ENCODE data around the gene MYF5.
"Not testable (repeated sequence)": the region's sequence is repeated elsewhere in the genome, so short reads cannot be mapped to it uniquely, and the experiment has no call there.

The MYF5 gene

DNA sequence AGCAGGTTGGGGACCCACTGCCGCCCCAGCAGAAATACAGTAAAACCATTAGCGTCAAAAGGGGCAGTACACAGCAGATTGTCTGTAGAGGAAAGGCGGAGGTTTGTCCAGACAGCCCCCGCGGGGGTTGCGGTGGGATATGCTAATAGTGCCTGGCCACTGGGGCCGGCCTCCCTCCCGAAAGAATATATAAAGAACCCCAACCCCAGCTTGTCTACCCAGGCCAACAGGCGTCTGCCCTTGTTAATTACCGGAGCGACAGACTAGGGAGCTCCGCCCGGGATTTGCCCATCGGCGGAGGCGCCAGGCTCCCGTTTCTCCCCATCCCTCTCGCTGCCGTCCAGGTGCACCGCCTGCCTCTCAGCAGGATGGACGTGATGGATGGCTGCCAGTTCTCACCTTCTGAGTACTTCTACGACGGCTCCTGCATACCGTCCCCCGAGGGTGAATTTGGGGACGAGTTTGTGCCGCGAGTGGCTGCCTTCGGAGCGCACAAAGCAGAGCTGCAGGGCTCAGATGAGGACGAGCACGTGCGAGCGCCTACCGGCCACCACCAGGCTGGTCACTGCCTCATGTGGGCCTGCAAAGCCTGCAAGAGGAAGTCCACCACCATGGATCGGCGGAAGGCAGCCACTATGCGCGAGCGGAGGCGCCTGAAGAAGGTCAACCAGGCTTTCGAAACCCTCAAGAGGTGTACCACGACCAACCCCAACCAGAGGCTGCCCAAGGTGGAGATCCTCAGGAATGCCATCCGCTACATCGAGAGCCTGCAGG is at the start of gene MYF5:
TSS of gene MYF5 (plus strand) at position 217 of the 774 bp plus-strand sequence. CDS start at position 369, 152 bp downstream.
- no peak for TF ChIP-seq CTCF (IDR thresholded peaks at IDR 0.05; ENCODE audit: low read depth, low read length, missing control alignments)
- no peak for DNase-seq (ENCODE audit: extremely low read depth, low read depth)
- no peak within 1 kb of the TSS for H3K4me3 ChIP-seq (replicated peaks; ENCODE audit: low read depth, low read length)

DNA sequence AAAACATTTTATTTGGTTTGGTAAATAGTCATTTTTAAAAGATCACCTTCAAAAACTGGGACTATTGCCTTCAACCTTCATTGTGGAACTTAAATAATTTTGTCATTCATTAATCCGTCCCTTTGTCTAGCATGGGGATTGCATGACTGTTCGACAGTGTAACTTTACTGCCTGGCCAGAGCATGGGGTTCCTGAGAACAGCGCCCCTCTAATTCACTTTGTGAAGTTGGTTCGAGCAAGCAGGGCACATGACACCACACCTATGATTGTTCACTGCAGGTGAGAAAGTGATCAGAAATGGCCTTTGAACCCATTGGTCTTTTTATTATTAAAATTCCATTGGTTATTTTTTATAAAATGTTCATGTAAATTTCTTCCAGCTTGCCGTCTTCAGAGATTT is 46.5 kb upstream of the MYF5 start:
- DNase-seq (ENCODE audit: extremely low read depth, low read depth) = no peak
- no peak overlapping the region for H3K4me3 ChIP-seq (replicated peaks; ENCODE audit: low read depth, low read length)
- no peak for TF ChIP-seq CTCF (IDR thresholded peaks at IDR 0.05; ENCODE audit: low read depth, low read length, missing control alignments)

DNA sequence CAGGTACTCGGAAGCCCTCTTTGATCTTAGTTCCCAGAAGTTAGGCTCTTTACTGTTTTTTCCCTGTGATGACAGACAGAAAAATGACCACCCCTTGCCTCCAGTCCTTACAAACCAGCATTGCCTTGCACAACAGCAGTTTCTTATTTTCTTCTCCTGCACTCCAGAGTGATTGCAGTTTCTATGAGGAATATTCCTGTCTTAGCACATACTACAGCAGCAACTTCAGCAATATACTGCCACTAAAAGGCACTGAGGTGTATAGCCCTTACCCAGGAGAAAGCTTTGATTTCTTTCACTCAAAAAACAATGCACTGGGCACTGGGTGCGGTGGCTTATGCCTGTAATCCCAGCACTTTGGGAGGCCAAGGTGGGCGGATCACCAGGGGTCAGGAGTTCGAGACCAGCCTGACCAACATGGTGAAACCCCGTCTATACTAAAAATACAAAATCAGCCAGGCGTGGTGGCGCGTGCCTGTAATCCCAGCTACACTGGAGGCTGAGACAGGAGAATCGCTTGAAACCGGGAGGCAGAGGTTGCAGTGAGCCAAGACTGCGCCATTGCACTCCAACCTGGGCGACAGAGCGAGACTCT is 40.6 kb upstream of the MYF5 start:
- H3K4me3 ChIP-seq (replicated peaks; ENCODE audit: low read depth, low read length); DNase-seq (ENCODE audit: extremely low read depth, low read depth): not testable (repeated sequence)

DNA sequence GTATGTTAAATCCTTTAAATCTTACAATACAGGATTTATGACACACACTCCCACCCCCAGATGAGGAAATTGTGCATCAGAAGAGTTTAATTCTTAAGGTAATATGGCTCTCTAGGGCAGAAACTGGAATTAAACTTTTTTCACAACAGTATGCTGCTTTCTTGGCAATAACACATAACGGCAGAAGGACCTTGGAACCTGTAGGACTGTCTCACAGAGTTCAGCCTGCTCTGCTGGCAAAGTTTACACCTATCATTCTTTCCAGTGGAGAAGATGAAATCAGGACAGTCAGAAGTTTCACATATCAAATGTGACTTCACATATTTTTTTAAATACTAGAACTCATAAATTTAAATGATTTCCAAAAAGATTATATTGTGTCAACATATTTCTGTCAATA is 39.9 kb upstream of the MYF5 start:
- no peak for TF ChIP-seq CTCF (IDR thresholded peaks at IDR 0.05; ENCODE audit: low read depth, low read length, missing control alignments)
- DNase-seq (ENCODE audit: extremely low read depth, low read depth) = no peak
- H3K4me3 ChIP-seq (replicated peaks; ENCODE audit: low read depth, low read length) = no peak overlapping the region

DNA sequence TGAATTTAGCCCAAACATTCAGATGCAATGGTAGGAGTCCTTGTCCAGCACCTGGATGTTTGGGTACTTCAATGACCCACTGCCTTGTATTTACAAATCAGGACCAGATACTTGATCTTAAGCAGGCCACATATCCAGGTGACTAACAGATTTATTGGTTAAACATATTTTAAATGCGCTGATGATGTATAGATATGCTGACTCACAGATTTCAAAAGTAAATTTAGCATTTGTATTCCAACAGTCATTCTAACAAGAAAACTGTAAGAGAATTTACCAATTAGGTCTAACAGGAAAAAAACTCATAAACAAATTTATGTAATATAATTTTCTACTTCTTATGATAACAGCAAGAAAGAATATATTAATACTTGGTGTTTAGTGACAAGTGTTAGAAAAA is 38.7 kb upstream of the MYF5 start:
- DNase-seq (ENCODE audit: extremely low read depth, low read depth) = no peak
- TF ChIP-seq CTCF (IDR thresholded peaks at IDR 0.05; ENCODE audit: low read depth, low read length, missing control alignments) = no peak
- no peak overlapping the region for H3K4me3 ChIP-seq (replicated peaks; ENCODE audit: low read depth, low read length)

DNA sequence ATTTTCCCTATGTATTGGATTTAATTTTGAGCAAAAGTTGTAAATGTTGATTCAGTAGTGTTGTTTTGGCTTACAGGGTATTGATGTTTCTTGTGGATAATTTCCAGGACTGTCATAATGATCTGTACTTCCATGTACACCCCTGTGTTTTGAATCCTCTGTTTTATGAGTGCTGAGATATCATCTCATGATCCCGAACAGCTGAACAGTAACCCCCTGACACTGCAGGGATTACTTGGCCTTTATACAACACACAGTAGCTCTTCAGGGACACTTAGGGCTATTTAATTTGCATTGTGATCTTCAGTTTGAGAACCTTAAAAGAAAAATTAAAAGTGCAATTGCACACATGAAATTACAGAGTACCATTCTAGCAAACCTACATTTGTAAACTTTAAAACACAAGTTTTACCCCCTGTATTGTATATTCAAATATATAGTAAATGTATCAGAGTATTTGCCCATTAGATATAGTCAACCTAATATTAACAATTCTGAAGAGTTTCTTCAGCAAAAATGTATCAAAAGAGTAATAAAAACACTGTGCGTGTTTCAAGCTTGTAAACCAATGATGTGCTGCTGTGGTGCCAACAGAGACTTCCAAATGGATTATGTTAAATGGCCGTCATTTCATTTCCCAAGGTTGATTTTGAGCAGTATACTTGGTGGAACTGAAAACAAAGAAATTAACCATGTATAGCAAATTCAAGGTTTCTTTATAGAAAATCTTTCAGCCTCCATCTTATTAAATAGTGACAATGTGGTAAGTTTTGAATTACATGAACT is 37.2 kb upstream of the MYF5 start:
- no peak for TF ChIP-seq CTCF (IDR thresholded peaks at IDR 0.05; ENCODE audit: low read depth, low read length, missing control alignments)
- no peak overlapping the region for H3K4me3 ChIP-seq (replicated peaks; ENCODE audit: low read depth, low read length)
- DNase-seq (ENCODE audit: extremely low read depth, low read depth) = no peak

DNA sequence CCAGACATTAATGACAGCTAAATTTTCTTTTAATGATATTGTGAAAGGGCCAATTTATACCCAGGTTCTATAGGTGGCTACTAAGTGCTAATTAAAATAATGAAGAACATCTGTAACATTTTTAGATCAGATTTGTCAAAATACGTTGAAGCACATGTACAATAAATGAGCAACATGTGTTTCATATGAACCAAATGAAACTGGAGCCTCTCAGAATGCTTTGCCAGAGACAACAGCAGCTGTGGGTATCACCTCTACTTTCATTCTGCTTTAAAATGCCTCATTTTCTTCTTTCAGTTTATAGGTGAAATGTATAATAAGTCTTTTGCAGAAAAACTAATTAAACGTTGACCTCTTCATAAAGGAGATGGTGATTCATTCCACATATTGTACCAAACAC is 35.4 kb upstream of the MYF5 start:
- DNase-seq (ENCODE audit: extremely low read depth, low read depth) = peak; percentile 19
- no peak overlapping the region for H3K4me3 ChIP-seq (replicated peaks; ENCODE audit: low read depth, low read length)
- no peak for TF ChIP-seq CTCF (IDR thresholded peaks at IDR 0.05; ENCODE audit: low read depth, low read length, missing control alignments)

Data from HFF-Myc (cell line).